ENCODE measurements around the gene FAM221B.
A peak's percentile ranks its signal among the peaks of the same experiment; 100 is the strongest.

Gene FAM221B

GRCh38 chr9:35820076-35820475, 8.5 kb downstream of the FAM221B start:
- DNase-seq (ENCODE audit: low spot score), result peak; percentile 53

- DNase-seq (ENCODE audit: low spot score), result no peak
These were observed 10.2 kb downstream of the FAM221B start for GRCh38 chr9:35818341-35818740.

GRCh38 chr9:35816708-35817107, 11.8 kb downstream of the FAM221B start:
- DNase-seq (ENCODE audit: low spot score), result no peak

GRCh38 chr9:35814841-35815543, 13.5 kb downstream of the FAM221B start, which contains the start of gene HINT2:
Gene HINT2, minus strand, starts transcription at chr9:35815042. Its CDS starts 63 bp downstream, at chr9:35814979.
- DNase-seq (ENCODE audit: low spot score), result peak; percentile 97

GRCh38 chr9:35814106-35814840, 14.3 kb downstream of the FAM221B start:
- DNase-seq (ENCODE audit: low spot score), result peak; percentile 64

GRCh38 chr9:35813434-35814105, 15.0 kb downstream of the FAM221B start:
- no peak for DNase-seq (ENCODE audit: low spot score)

- peak; percentile 94 for DNase-seq (ENCODE audit: low spot score)
These were observed 16.4 kb downstream of the FAM221B start, which contains the start of gene SPAG8 for GRCh38 chr9:35812025-35812602. Gene SPAG8, minus strand, starts transcription at chr9:35812262. Its CDS starts 115 bp downstream, at chr9:35812147.

- no peak for DNase-seq (ENCODE audit: low spot score)
These were observed 17.0 kb downstream of the FAM221B start for GRCh38 chr9:35811381-35812024.

GRCh38 chr9:35810122-35810521, 18.4 kb downstream of the FAM221B start:
- no peak for DNase-seq (ENCODE audit: low spot score)

- DNase-seq (ENCODE audit: low spot score), result no peak
These were observed 20.1 kb downstream of the FAM221B start for GRCh38 chr9:35808433-35808832.

- DNase-seq (ENCODE audit: low spot score), result no peak
These were observed 22.4 kb downstream of the FAM221B start for GRCh38 chr9:35806101-35806500.

GRCh38 chr9:35801328-35802128, 27.0 kb downstream of the FAM221B start:
- DNase-seq (ENCODE audit: low spot score), result no peak

GRCh38 chr9:35800530-35800929, 28.0 kb downstream of the FAM221B start:
- no peak for DNase-seq (ENCODE audit: low spot score)

GRCh38 chr9:35798658-35799374, 29.7 kb downstream of the FAM221B start:
- DNase-seq (ENCODE audit: low spot score), result peak; percentile 39

- no peak for DNase-seq (ENCODE audit: low spot score)
These were observed 31.0 kb downstream of the FAM221B start for GRCh38 chr9:35797311-35798109.

- DNase-seq (ENCODE audit: low spot score), result no peak
These were observed 32.8 kb downstream of the FAM221B start for GRCh38 chr9:35795695-35796094.

GRCh38 chr9:35793461-35793860, 35.1 kb downstream of the FAM221B start:
- DNase-seq (ENCODE audit: low spot score), result no peak

GRCh38 chr9:35792826-35793225, 35.7 kb downstream of the FAM221B start:
- DNase-seq (ENCODE audit: low spot score), result no peak

GRCh38 chr9:35792024-35792813, 36.3 kb downstream of the FAM221B start:
- no peak for DNase-seq (ENCODE audit: low spot score)

All from AG08396 (cell line).